PC-3 (cell line): ENCODE results near the gene KRTAP5-5. TPM values are rescaled to one million over a fixed set of nuclear protein-coding genes. Genes with fewer than 3 reads are reported as not detected.

ENCODE experiments used
- ATAC-seq: fragments of 200-7000 bp; cut with Tn5 transposase; 2 replicates; pipeline ENCODE4 v1.9.1; 2020; ENCODE audit warnings: mild to moderate bottlenecking, moderate library complexity
- BruUV-seq: library from RNA; stranded (reverse); fragments of 400-500 nt; replicated peaks from 2 replicates; lab custom pipeline; 2021; lab: Mats Ljungman, UMichigan
- CTCF ChIA-PET: fragments of 300-600 bp; sonication (Branson Sonifier 250); formaldehyde crosslinking; loops from one replicate; lab custom pipeline; 2022; ENCODE audit warnings: antibody characterized with exemption; lab: Charles Lee
- POLR2A ChIA-PET: fragments of 300-600 bp; sonication (Branson Sonifier 250); formaldehyde crosslinking; loops from one replicate; lab custom pipeline; 2022; ENCODE audit warnings: antibody characterized with exemption; ENCODE audit not compliant: unreplicated experiment; lab: Charles Lee
- DNase-seq: peaks from one replicate; pipeline ENCODE4 v3.0.0-alpha.2; 2015
- H2AFZ ChIP-seq: fragments of 300-600 bp; sonication (generic); 2 replicates; pipeline ENCODE4 v1.6.0; 2016; ENCODE audit warnings: antibody characterized with exemption, low read length
- H3F3A ChIP-seq: fragments of 300-600 bp; sonication (generic); one replicate; pipeline ENCODE4 v1.6.0; 2017; ENCODE audit warnings: antibody characterized with exemption, low read length, control low read depth, mild to moderate bottlenecking; ENCODE audit not compliant: unreplicated experiment
- H3K27ac ChIP-seq: fragments of 300-600 bp; sonication (generic); 2 replicates; pipeline ENCODE4 v1.5.1; 2016; ENCODE audit warnings: mild to moderate bottlenecking, low read length
- H3K27me3 ChIP-seq: fragments of 300-600 bp; sonication (generic); 2 replicates; pipeline ENCODE4 v1.6.1; 2016; ENCODE audit warnings: low read length, mixed read lengths
- H3K36me3 ChIP-seq: fragments of 300-600 bp; sonication (generic); 2 replicates; pipeline ENCODE4 v1.6.1; 2016; ENCODE audit warnings: low read depth, mixed run types, low read length, mixed read lengths
- H3K4me1 ChIP-seq: fragments of 300-600 bp; sonication (generic); 2 replicates; pipeline ENCODE4 v1.5.1; 2016; ENCODE audit warnings: low read length; ENCODE audit not compliant: insufficient read depth
- H3K4me2 ChIP-seq: fragments of 300-600 bp; sonication (generic); 2 replicates; pipeline ENCODE4 v1.6.0; 2016; ENCODE audit warnings: low read length
- H3K4me3 ChIP-seq: fragments of 300-600 bp; sonication (generic); 2 replicates; pipeline ENCODE4 v1.5.1; 2016; ENCODE audit warnings: mild to moderate bottlenecking, low read length, mixed read lengths
- H3K79me2 ChIP-seq: fragments of 300-600 bp; sonication (generic); 2 replicates; pipeline ENCODE4 v1.6.1; 2017; ENCODE audit warnings: low read length, mixed read lengths
- H3K9ac ChIP-seq: fragments of 300-600 bp; sonication (generic); 2 replicates; pipeline ENCODE4 v1.6.0; 2016; ENCODE audit warnings: mild to moderate bottlenecking, low read length
- H3K9me2 ChIP-seq: fragments of 300-600 bp; sonication (generic); replicated peaks from 2 replicates; pipeline ENCODE4 v1.6.1; 2016; ENCODE audit warnings: mixed run types, low read length, mixed read lengths
- H3K9me3 ChIP-seq: fragments of 300-600 bp; sonication (generic); 2 replicates; pipeline ENCODE4 v1.6.1; 2016; ENCODE audit warnings: low read length, mixed read lengths
- H4K20me1 ChIP-seq: fragments of 300-600 bp; sonication (generic); 2 replicates; pipeline ENCODE4 v1.6.1; 2016; ENCODE audit warnings: low read length, mixed read lengths
- CTCF ChIP-seq: fragments of 300-600 bp; sonication (generic); conservative IDR thresholded peaks from 2 replicates; pipeline ENCODE4 v1.5.1; 2017; ENCODE audit warnings: antibody characterized with exemption, low read depth, mild to moderate bottlenecking, low read length
- EZH2 ChIP-seq: fragments of 300-600 bp; sonication (generic); IDR thresholded peaks from one replicate; pipeline ENCODE4 v1.6.1; 2017; ENCODE audit warnings: antibody characterized with exemption, mild to moderate bottlenecking, low read length; ENCODE audit not compliant: unreplicated experiment
- EZH2phosphoT487 ChIP-seq: fragments of 300-600 bp; sonication (generic); IDR thresholded peaks from 2 replicates; pipeline ENCODE4 v1.6.1; 2018; ENCODE audit warnings: mild to moderate bottlenecking, antibody characterized with exemption, low read length, borderline replicate concordance
- intact Hi-C: fragments of 100-400 bp; cut with micrococcal nuclease; formaldehyde crosslinking; loops from 2 replicates; pipeline ENCODE4 v1.9.0; 2023
- total RNA-seq: library from RNA; depleted of rRNA; stranded (reverse); fragments of >200 nt; gene quantifications from 2 replicates; pipeline ENCODE4 v1.2.3, GENCODE V29; 2014

The KRTAP5-5 gene
- total RNA-seq, 1 experiment from 2014 or later = not detected

GRCh38 chr11:1665313-1665712, 35.7 kb downstream of the KRTAP5-5 start:
- H3K4me2 ChIP-seq = no peak overlapping the region
- no peak overlapping the region for H3K9ac ChIP-seq
- POLR2A ChIA-PET = no interaction called here
- no peak for TF ChIP-seq EZH2phosphoT487
- no peak for TF ChIP-seq CTCF
- no TSS peak for BruUV-seq
- no peak overlapping the region for H2AFZ ChIP-seq
- peaks cover 25% of the 10 kb centered on the region for H3K27me3 ChIP-seq
- H3K4me1 ChIP-seq = no peaks in the 10 kb centered on the region
- H3K9me2 ChIP-seq = no peaks in the 10 kb centered on the region
- H4K20me1 ChIP-seq = no peaks in the 10 kb centered on the region
- no peak overlapping the region for H3K27ac ChIP-seq
- no peak for DNase-seq
- no peaks in the 10 kb centered on the region for H3K36me3 ChIP-seq
- H3K4me3 ChIP-seq = no peak overlapping the region
- CTCF ChIA-PET = no interaction called here
- H3K9me3 ChIP-seq = no peaks in the 10 kb centered on the region
- no peak for ATAC-seq
- intact Hi-C loops = no loop called here
- H3K79me2 ChIP-seq = no peaks in the 10 kb centered on the region
- H3F3A ChIP-seq = no peaks in the 10 kb centered on the region

- no peak overlapping the region for H3K4me2 ChIP-seq
- H3F3A ChIP-seq = no peaks in the 10 kb centered on the region
- no peaks in the 10 kb centered on the region for H3K36me3 ChIP-seq
- H3K79me2 ChIP-seq = no peaks in the 10 kb centered on the region
- no peaks in the 10 kb centered on the region for H3K9me2 ChIP-seq
- no peak for DNase-seq
- H3K4me1 ChIP-seq = no peaks in the 10 kb centered on the region
- no peak for ATAC-seq
- H4K20me1 ChIP-seq = no peaks in the 10 kb centered on the region
- H3K9me3 ChIP-seq = no peaks in the 10 kb centered on the region
- H3K4me3 ChIP-seq = no peak overlapping the region
- TF ChIP-seq CTCF (no peak), EZH2phosphoT487 (no peak), EZH2 (no peak)
- BruUV-seq = no TSS peak
- POLR2A ChIA-PET = no interaction called here
- CTCF ChIA-PET = no interaction called here
- H3K27ac ChIP-seq = no peak overlapping the region
- H3K9ac ChIP-seq = no peak overlapping the region
- H3K27me3 ChIP-seq = peaks cover 30% of the 10 kb centered on the region
- intact Hi-C loops = no loop called here
- H2AFZ ChIP-seq = no peak overlapping the region
Observed at GRCh38 chr11:1667121-1667850, 37.7 kb downstream of the KRTAP5-5 start.

- intact Hi-C loops = no loop called here
- DNase-seq (no peak), ATAC-seq (no peak)
- H4K20me1 ChIP-seq = no peaks in the 10 kb centered on the region
- ChIA-PET CTCF (no interaction called here), POLR2A (no interaction called here)
- H3K4me3 ChIP-seq = no peak overlapping the region
- no peaks in the 10 kb centered on the region for H3K4me1 ChIP-seq
- H3K9me3 ChIP-seq = no peaks in the 10 kb centered on the region
- H3K4me2 ChIP-seq = no peak overlapping the region
- no TSS peak for BruUV-seq
- H3F3A ChIP-seq = no peaks in the 10 kb centered on the region
- H3K9ac ChIP-seq = no peak overlapping the region
- H3K9me2 ChIP-seq = no peaks in the 10 kb centered on the region
- H3K27ac ChIP-seq = no peak overlapping the region
- H2AFZ ChIP-seq = no peak overlapping the region
- H3K27me3 ChIP-seq = peaks cover 36% of the 10 kb centered on the region
- TF ChIP-seq EZH2phosphoT487 = no peak
- no peak for TF ChIP-seq EZH2
- TF ChIP-seq CTCF = no peak
- H3K79me2 ChIP-seq = no peaks in the 10 kb centered on the region
- no peaks in the 10 kb centered on the region for H3K36me3 ChIP-seq
Observed at GRCh38 chr11:1667906-1668305, 38.3 kb downstream of the KRTAP5-5 start.
